Gastrocnemius medialis (tissue), 4 donors: ENCODE results near the gene RAD23B. TPM values are rescaled to one million over a fixed set of nuclear protein-coding genes. Genes with fewer than 3 reads are reported as not detected.
"Not testable (repeated sequence)": the region's sequence is repeated elsewhere in the genome, so short reads cannot be mapped to it uniquely, and the experiment has no call there.

Experiments
- ATAC-seq, 2 donors: fragments of 150-250 bp; one replicate each; pipeline ENCODE4 v1.9.1; 2016
- DNase-seq, 2 donors: peaks; one replicate each; pipeline ENCODE4 v3.0.0-alpha.2; 2019
- H3K27ac ChIP-seq, 4 donors: fragments of 200-600 bp; sonication (generic); 1 replicate in 1 of 4; 2 replicates in 3 of 4; pipeline ENCODE4 v1.5.1; 2016 to 2018; ENCODE audit warnings: mild to moderate bottlenecking in 2 of 4, moderate library complexity in 1 of 4
- H3K27me3 ChIP-seq, 3 donors: fragments of 200-600 bp; sonication (generic) in 2 of 3; 1 replicate in 1 of 3; 2 replicates in 2 of 3; pipeline versions ENCODE4 v1.5.1 to v1.6.0; 2016 to 2019; ENCODE audit warnings: mild to moderate bottlenecking in 1 of 3, moderate library complexity in 1 of 3
- H3K36me3 ChIP-seq, 2 donors: fragments of 200-600 bp; sonication (generic) in 1 of 2; one replicate each; pipeline ENCODE4 v1.5.1; 2017 to 2018
- H3K4me1 ChIP-seq, 2 donors: fragments of 200-600 bp; sonication (generic) in 1 of 2; one replicate each; pipeline ENCODE4 v1.5.1; 2016 to 2017; ENCODE audit warnings: mild to moderate bottlenecking in 2 of 2
- H3K4me3 ChIP-seq, 4 donors: fragments of 200-600 bp; sonication (generic) in 3 of 4; 1 replicate in 1 of 4; 2 replicates in 3 of 4; pipeline ENCODE4 v1.5.1; 2016 to 2019; ENCODE audit warnings: mild to moderate bottlenecking in 2 of 4
- H3K9me3 ChIP-seq, 3 donors: fragments of 200-600 bp; sonication (generic) in 2 of 3; 1 replicate in 1 of 3; 2 replicates in 2 of 3; pipeline ENCODE4 v1.5.1; 2016 to 2019
- POLR2A ChIP-seq, 2 donors: fragments of 450-650 bp; IDR thresholded peaks; one replicate each; pipeline ENCODE4 v1.6.1; 2017; ENCODE audit warnings: antibody characterized with exemption in 2 of 2, mild to moderate bottlenecking in 2 of 2, moderate library complexity in 2 of 2
- in situ Hi-C, 4 donors: fragments of 200-750 bp; cut with MboI; loops; one replicate each; pipeline versions ENCODE4 v1.15.0 to v1.8.0; 2017; ENCODE audit warnings: low sequenced_read_pairs in 4 of 4
- intact Hi-C: fragments of 100-400 bp; cut with DNase I; formaldehyde crosslinking; loops from one replicate; pipeline ENCODE4 v1.15.1; 2023; ENCODE audit warnings: low total_unique reads
- total RNA-seq, 4 donors: library from RNA; depleted of rRNA; stranded (reverse); fragments of >200 nt; gene quantifications; one replicate each; pipeline versions ENCODE4 v1.1.0 to v1.2.3, GENCODE V29; 2016
- TF ChIP-seq, protein P1 (sequence below), 5 experiments: fragments of 450-650 bp in 3 of 5; fragments of 200-600 bp in 2 of 5; sonication (generic) in 2 of 5; IDR thresholded peaks in 4 of 5; conservative IDR thresholded peaks in 1 of 5; 1 replicate in 4 of 5; 2 replicates in 1 of 5; pipeline ENCODE4 v1.5.1; 2016 to 2019; ENCODE audit warnings: antibody characterized with exemption in 5 of 5, mild to moderate bottlenecking in 3 of 5, moderate library complexity in 3 of 5

Gene RAD23B
- total RNA-seq, 4 donors from 2014 or later = 163 to 249 (median 188) TPM

DNA sequence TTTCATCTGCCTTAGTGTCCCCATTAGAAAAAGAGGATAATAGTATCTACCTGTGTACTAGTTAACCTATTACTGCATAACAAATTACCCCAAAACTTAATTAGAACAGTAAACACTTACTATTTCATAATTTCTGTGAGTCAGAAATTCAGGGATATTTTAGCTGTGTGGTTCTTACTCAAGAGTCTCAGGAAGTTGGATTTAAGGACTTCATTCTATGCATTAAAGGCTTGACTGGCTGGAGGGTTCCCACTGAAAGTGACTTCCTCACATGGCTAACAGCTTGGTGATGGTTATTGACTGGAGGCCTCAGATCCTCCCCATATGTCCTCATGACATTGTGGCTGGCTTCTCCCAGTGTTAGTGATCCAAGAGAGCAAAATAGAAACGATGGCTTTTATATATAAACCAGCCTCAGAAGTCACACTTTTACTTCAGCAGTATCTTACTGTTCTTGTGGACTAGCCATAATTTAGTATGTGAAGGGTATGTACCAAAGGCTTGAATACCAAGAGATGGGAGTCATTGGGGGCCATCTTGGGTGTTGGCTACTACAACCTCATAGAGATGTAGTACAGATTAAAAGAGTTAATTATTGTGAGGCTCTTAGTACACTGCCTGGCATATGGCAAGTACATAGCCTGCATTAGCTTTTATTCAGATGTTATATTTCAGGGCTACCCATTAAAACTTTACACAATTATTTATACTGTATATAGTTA lies 9.9 kb downstream of the RAD23B start:
- peak; percentile 25 to 42 for ATAC-seq
- TF ChIP-seq, protein P1, sequence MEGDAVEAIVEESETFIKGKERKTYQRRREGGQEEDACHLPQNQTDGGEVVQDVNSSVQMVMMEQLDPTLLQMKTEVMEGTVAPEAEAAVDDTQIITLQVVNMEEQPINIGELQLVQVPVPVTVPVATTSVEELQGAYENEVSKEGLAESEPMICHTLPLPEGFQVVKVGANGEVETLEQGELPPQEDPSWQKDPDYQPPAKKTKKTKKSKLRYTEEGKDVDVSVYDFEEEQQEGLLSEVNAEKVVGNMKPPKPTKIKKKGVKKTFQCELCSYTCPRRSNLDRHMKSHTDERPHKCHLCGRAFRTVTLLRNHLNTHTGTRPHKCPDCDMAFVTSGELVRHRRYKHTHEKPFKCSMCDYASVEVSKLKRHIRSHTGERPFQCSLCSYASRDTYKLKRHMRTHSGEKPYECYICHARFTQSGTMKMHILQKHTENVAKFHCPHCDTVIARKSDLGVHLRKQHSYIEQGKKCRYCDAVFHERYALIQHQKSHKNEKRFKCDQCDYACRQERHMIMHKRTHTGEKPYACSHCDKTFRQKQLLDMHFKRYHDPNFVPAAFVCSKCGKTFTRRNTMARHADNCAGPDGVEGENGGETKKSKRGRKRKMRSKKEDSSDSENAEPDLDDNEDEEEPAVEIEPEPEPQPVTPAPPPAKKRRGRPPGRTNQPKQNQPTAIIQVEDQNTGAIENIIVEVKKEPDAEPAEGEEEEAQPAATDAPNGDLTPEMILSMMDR (IDR thresholded peaks at IDR 0.05 in 4 of 5, conservative IDR thresholded peaks at IDR 0.05 in 1 of 5) = no peak
- TF ChIP-seq POLR2A (IDR thresholded peaks at IDR 0.05) = no peak
- Histone ChIP-seq H3K27ac (peak overlapping the region; percentile 74 to 90 (median 76)), H3K36me3 (no peaks in the 10 kb centered on the region), H3K9me3 (no peaks in the 10 kb centered on the region), H3K4me1 (peaks cover 74 to 85% of the 10 kb centered on the region in 2 donors), H3K4me3 (peak overlapping the region; percentile 6 to 37 (median 20)), H3K27me3 (no peaks in the 10 kb centered on the region)
- no peak for DNase-seq
- in situ Hi-C loops (loop anchor here in 1 of 4 donors (25.0 kb wide), 1 partner anchor 1819 kb away; the partner anchor contains the start of gene TMEM245), intact Hi-C loops (no loop called here)

DNA sequence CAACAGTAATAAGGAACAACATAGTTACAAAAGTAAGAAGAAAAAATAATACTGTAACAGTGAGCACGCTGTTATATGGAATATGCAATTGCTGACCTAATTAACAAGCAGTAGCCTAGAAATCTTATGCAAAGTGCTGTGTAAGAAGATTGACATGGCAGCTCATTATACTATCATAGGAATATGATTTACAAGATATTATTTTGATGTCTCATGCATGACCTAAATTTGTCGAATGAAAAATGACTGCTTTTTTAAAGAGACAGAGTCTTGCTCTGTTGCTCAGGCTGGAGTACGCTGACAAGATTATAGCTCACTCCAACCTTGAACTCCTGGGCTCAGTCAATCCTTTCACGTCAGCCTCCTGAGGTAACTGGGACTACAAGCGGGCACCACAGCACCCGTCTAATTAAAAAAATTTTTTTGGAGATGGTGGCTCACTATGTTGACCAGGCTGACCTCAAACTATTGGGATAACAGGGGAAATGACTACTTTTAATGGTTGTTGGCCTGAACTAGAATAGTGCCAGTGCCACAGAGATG lies 10.5 kb downstream of the RAD23B start:
- peak; percentile 82 to 85 for ATAC-seq
- no peaks in the 10 kb centered on the region for H3K27me3 ChIP-seq

DNA sequence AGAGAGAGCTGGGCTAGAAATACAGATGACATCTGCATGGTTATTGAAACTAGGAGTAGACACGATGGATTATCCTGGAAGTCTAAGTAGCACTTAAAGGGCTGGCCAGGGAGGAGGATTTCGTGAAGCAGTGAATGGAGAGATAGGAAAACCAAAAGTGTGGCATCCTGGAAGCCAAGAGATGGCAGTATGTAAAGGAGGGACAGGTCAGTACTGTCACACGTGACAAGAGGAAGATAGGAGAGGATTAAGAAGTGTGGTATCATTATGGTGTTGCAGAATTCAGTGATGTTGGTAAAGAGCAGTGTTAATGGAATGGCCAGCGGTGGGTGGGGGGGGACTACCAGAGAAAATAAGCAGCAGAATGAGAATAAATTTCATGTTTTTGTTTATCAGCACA lies 11.7 kb downstream of the RAD23B start:
- intact Hi-C loops = no loop called here
- Histone ChIP-seq H3K9me3 (no peaks in the 10 kb centered on the region), H3K4me3 (peak overlapping the region in 1 of 4 donors; percentile 17), H3K27ac (peak overlapping the region; percentile 74 to 90 (median 76)), H3K36me3 (no peaks in the 10 kb centered on the region), H3K4me1 (peaks cover 74 to 83% of the 10 kb centered on the region in 2 donors), H3K27me3 (no peaks in the 10 kb centered on the region)
- TF ChIP-seq, protein P1 (IDR thresholded peaks at IDR 0.05 in 4 of 5, conservative IDR thresholded peaks at IDR 0.05 in 1 of 5) = no peak
- DNase-seq (no peak), ATAC-seq (peak; percentile 18 to 35)
- in situ Hi-C loops = loop anchor here in 1 of 4 donors (25.0 kb wide), 1 partner anchor 1818 kb away; the partner anchor contains the start of gene TMEM245

More for the DNA sequence above, 10.5 kb downstream of the RAD23B start:
- intact Hi-C loops (no loop called here), in situ Hi-C loops (loop anchor here in 1 of 4 donors (25.0 kb wide), 1 partner anchor 1819 kb away; the partner anchor contains the start of gene TMEM245)
- Histone ChIP-seq H3K36me3 (no peaks in the 10 kb centered on the region), H3K9me3 (no peaks in the 10 kb centered on the region), H3K4me3 (peak overlapping the region; percentile 17 to 37 (median 27)), H3K4me1 (peaks cover 71 to 80% of the 10 kb centered on the region in 2 donors), H3K27ac (peak overlapping the region; percentile 74 to 90 (median 76))
- no peak for DNase-seq
- no peak for TF ChIP-seq POLR2A (IDR thresholded peaks at IDR 0.05)
- TF ChIP-seq, protein P1 (IDR thresholded peaks at IDR 0.05 in 4 of 5, conservative IDR thresholded peaks at IDR 0.05 in 1 of 5) = no peak

DNA sequence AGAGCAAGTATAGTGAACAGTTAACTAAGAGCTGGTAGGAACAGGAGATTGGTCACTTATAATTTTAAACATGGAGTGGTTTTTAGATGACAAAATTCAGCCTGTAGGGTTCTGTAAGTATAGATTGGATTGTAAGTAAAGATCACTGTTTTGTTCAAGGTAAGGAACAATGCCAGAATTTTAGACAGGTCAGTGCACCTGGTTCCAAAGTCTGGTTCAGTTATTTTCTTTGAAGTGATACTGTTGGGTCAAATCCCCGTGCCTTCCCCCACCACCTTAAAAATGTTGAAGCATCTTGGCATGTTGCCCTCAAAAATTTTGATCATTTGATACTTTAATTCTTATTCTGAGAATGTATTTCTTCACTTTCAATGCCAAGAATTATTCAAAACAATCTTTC lies 12.9 kb downstream of the RAD23B start:
- in situ Hi-C loops = loop anchor here in 1 of 4 donors (25.0 kb wide), 1 partner anchor 1816 kb away; the partner anchor contains the start of gene TMEM245
- H3K27me3 ChIP-seq = no peaks in the 10 kb centered on the region
- ATAC-seq (no peak), DNase-seq (no peak)
- TF ChIP-seq, protein P1 (IDR thresholded peaks at IDR 0.05 in 4 of 5, conservative IDR thresholded peaks at IDR 0.05 in 1 of 5) = no peak
- TF ChIP-seq POLR2A (IDR thresholded peaks at IDR 0.05) = no peak
- no peaks in the 10 kb centered on the region for H3K9me3 ChIP-seq
- H3K27ac ChIP-seq = peak overlapping the region; percentile 74 to 90 (median 76)
- peaks cover 74 to 81% of the 10 kb centered on the region in 2 donors for H3K4me1 ChIP-seq
- H3K4me3 ChIP-seq = peak overlapping the region in 1 of 4 donors; percentile 17
- intact Hi-C loops = loop anchor here (2.0 kb wide), 1 partner anchor 23 kb away; no protein-coding TSS in a partner anchor
- H3K36me3 ChIP-seq = peaks cover 0 to 2% of the 10 kb centered on the region in 2 donors

DNA sequence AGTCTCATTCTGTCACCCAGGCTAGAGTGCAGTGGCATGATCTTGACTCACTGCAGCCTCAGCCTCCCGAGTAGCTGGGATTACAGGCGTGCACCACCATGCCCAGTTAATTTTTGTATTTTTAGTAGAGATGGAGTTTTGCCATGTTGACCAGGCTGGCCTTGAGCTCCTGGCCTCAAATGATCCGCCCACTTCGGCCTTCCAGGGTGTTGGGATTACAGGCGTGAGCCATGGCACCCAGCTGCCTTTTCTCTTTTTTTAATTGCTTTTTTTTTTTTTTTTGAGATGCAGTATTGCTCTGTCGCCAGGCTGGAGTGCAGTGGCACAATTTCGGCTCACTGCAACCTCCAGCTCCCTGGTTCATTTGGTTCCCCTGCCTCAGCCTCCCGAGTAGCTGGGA lies 13.5 kb downstream of the RAD23B start:
- in situ Hi-C loops (loop anchor here in 1 of 4 donors (25.0 kb wide), 1 partner anchor 1816 kb away; the partner anchor contains the start of gene TMEM245), intact Hi-C loops (loop anchor here (2.0 kb wide), 1 partner anchor 22 kb away; no protein-coding TSS in a partner anchor)
- H3K27me3 ChIP-seq, DNase-seq, H3K9me3 ChIP-seq, ATAC-seq, H3K36me3 ChIP-seq, H3K4me3 ChIP-seq: not testable (repeated sequence)
- H3K4me1 ChIP-seq = peaks cover 75 to 78% of the 10 kb centered on the region in 2 donors
- peak overlapping the region; percentile 74 to 90 (median 76) for H3K27ac ChIP-seq
